IgD-negative memory B cell (primary cell): ENCODE data around the gene SUV39H1. TPM values are rescaled to one million over a fixed set of nuclear protein-coding genes. Genes with fewer than 3 reads are reported as not detected.
"Not testable (repeated sequence)": the region's sequence is repeated elsewhere in the genome, so short reads cannot be mapped to it uniquely, and the experiment has no call there.

Experiments
- H3K27ac Mint-ChIP-seq, 3 donors: one replicate each; pipeline ENCODE4 v1.8.0; 2020 to 2022; ENCODE audit warnings: mild to moderate bottlenecking in 3 of 3, mixed read lengths in 3 of 3, moderate library complexity in 1 of 3
- H3K27me3 Mint-ChIP-seq: one replicate; pipeline ENCODE4 v1.8.0; 2021; ENCODE audit warnings: mixed read lengths
- H3K36me3 Mint-ChIP-seq: one replicate; pipeline ENCODE4 v1.8.0; 2020; ENCODE audit warnings: mild to moderate bottlenecking, mixed read lengths
- H3K4me1 Mint-ChIP-seq, 3 donors: one replicate each; pipeline ENCODE4 v1.8.0; 2020 to 2022; ENCODE audit warnings: mixed read lengths in 3 of 3, mild to moderate bottlenecking in 1 of 3
- H3K4me3 Mint-ChIP-seq, 4 donors: one replicate each; pipeline ENCODE4 v1.8.0; 2020 to 2022; ENCODE audit warnings: mild to moderate bottlenecking in 4 of 4, mixed read lengths in 4 of 4, moderate library complexity in 3 of 4
- H3K9me3 Mint-ChIP-seq, 3 donors: one replicate each; pipeline ENCODE4 v1.8.0; 2020 to 2021; ENCODE audit warnings: mixed read lengths in 3 of 3, mild to moderate bottlenecking in 1 of 3
- polyA plus RNA-seq: library from polyadenylated mRNA; unstranded; fragments of 300-500 nt; fragmentation: Illumina TruSeq; gene quantifications from one replicate; pipeline ENCODE4 v1.2.3, GENCODE V29; 2021

Gene SUV39H1
- polyA plus RNA-seq, 1 donor from 2014 or later: 8.6 TPM

- H3K4me1 Mint-ChIP-seq: peaks cover 10 to 40% (median 32%) of the 10 kb centered on the region in 3 donors
Observed at GRCh38 chrX:48680467-48680866, 16.1 kb upstream of the SUV39H1 start.

GRCh38 chrX:48680925-48681324 is 15.6 kb upstream of the SUV39H1 start:
- H3K9me3 Mint-ChIP-seq, H3K36me3 Mint-ChIP-seq, H3K27me3 Mint-ChIP-seq: not testable (repeated sequence)
- Mint-ChIP-seq H3K4me1 (peaks cover 10 to 42% (median 32%) of the 10 kb centered on the region in 3 donors), H3K27ac (peak overlapping the region in 1 of 3 donors; percentile 21), H3K4me3 (peak overlapping the region in 2 of 4 donors; percentile 52 to 70)

More at GRCh38 chrX:48680467-48680866, 16.1 kb upstream of the SUV39H1 start:
- H3K27ac Mint-ChIP-seq: peak overlapping the region in 1 of 3 donors; percentile 21
- not testable (repeated sequence) for H3K27me3 Mint-ChIP-seq, H3K9me3 Mint-ChIP-seq, H3K36me3 Mint-ChIP-seq
- H3K4me3 Mint-ChIP-seq: peak overlapping the region in 2 of 4 donors; percentile 52 to 70

GRCh38 chrX:48681539-48682183 is 14.9 kb upstream of the SUV39H1 start:
- Mint-ChIP-seq H3K4me3 (peak overlapping the region in 1 of 4 donors; percentile 43), H3K4me1 (peaks cover 15 to 46% (median 34%) of the 10 kb centered on the region in 3 donors), H3K27me3 (no peaks in the 10 kb centered on the region), H3K27ac (peak overlapping the region in 1 of 3 donors; percentile 41), H3K36me3 (peaks cover 5% of the 10 kb centered on the region), H3K9me3 (no peaks in the 10 kb centered on the region)

- not testable (repeated sequence) for H3K36me3 Mint-ChIP-seq, H3K27me3 Mint-ChIP-seq, H3K9me3 Mint-ChIP-seq
- peak overlapping the region in 2 of 4 donors; percentile 31 to 92 for H3K4me3 Mint-ChIP-seq
- peaks cover 15 to 45% (median 32%) of the 10 kb centered on the region in 3 donors for H3K4me1 Mint-ChIP-seq
- peak overlapping the region in 1 of 3 donors; percentile 98 for H3K27ac Mint-ChIP-seq
Observed at GRCh38 chrX:48682795-48683194, 13.7 kb upstream of the SUV39H1 start.

GRCh38 chrX:48683411-48683982 is 13.0 kb upstream of the SUV39H1 start, which contains the start of gene WAS:
Gene WAS, plus strand, starts transcription at chrX:48683799. Its CDS starts 55 bp downstream, at chrX:48683854.
- peaks cover 5% of the 10 kb centered on the region for H3K36me3 Mint-ChIP-seq
- peak within 1 kb of the TSS; percentile 73 to 98 (median 92) for H3K27ac Mint-ChIP-seq
- peak within 1 kb of the TSS; percentile 87 to 96 (median 91) for H3K4me3 Mint-ChIP-seq
- H3K9me3 Mint-ChIP-seq: peaks cover 0 to 1% (median 0%) of the 10 kb centered on the region in 3 donors
- H3K4me1 Mint-ChIP-seq: peaks cover 13 to 45% (median 28%) of the 10 kb centered on the region in 3 donors
- peaks cover 2% of the 10 kb centered on the region for H3K27me3 Mint-ChIP-seq

- Mint-ChIP-seq H3K36me3 (peaks cover 5% of the 10 kb centered on the region), H3K4me3 (peak overlapping the region; percentile 87 to 96 (median 91))
Observed at GRCh38 chrX:48684134-48684533, 12.4 kb upstream of the SUV39H1 start.

GRCh38 chrX:48685416-48685815 is 11.1 kb upstream of the SUV39H1 start:
- H3K9me3 Mint-ChIP-seq: peaks cover 0 to 1% (median 0%) of the 10 kb centered on the region in 3 donors
- H3K27ac Mint-ChIP-seq: no peak overlapping the region
- H3K4me3 Mint-ChIP-seq: peak overlapping the region in 1 of 4 donors; percentile 87
- H3K27me3 Mint-ChIP-seq: peaks cover 2% of the 10 kb centered on the region
- peaks cover 3% of the 10 kb centered on the region for H3K36me3 Mint-ChIP-seq
- H3K4me1 Mint-ChIP-seq: peaks cover 12 to 38% (median 25%) of the 10 kb centered on the region in 3 donors

More at GRCh38 chrX:48684134-48684533, 12.4 kb upstream of the SUV39H1 start:
- Mint-ChIP-seq H3K27ac (peak overlapping the region; percentile 73 to 98 (median 92)), H3K4me1 (peaks cover 12 to 45% (median 28%) of the 10 kb centered on the region in 3 donors), H3K9me3 (peaks cover 0 to 1% (median 0%) of the 10 kb centered on the region in 3 donors), H3K27me3 (peaks cover 2% of the 10 kb centered on the region)

GRCh38 chrX:48688531-48689150 is 7.9 kb upstream of the SUV39H1 start:
- Mint-ChIP-seq H3K36me3 (peaks cover 3% of the 10 kb centered on the region), H3K9me3 (peaks cover 0 to 1% (median 0%) of the 10 kb centered on the region in 3 donors), H3K27ac (no peak overlapping the region), H3K4me1 (peaks cover 8 to 17% (median 16%) of the 10 kb centered on the region in 3 donors), H3K27me3 (peaks cover 2% of the 10 kb centered on the region), H3K4me3 (no peak overlapping the region)

- peaks cover 6 to 15% (median 11%) of the 10 kb centered on the region in 3 donors for H3K4me1 Mint-ChIP-seq
- H3K36me3 Mint-ChIP-seq: peaks cover 3% of the 10 kb centered on the region
- H3K4me3 Mint-ChIP-seq: no peak overlapping the region
- peaks cover 2% of the 10 kb centered on the region for H3K27me3 Mint-ChIP-seq
- no peak overlapping the region for H3K27ac Mint-ChIP-seq
- H3K9me3 Mint-ChIP-seq: peaks cover 0 to 1% (median 0%) of the 10 kb centered on the region in 3 donors
Observed at GRCh38 chrX:48689208-48689920, 7.2 kb upstream of the SUV39H1 start.

- H3K36me3 Mint-ChIP-seq, H3K27ac Mint-ChIP-seq, H3K4me3 Mint-ChIP-seq, H3K27me3 Mint-ChIP-seq, H3K4me1 Mint-ChIP-seq, H3K9me3 Mint-ChIP-seq: not testable (repeated sequence)
Observed at GRCh38 chrX:48691746-48692145, 4.8 kb upstream of the SUV39H1 start.

GRCh38 chrX:48694776-48695533 is 1.6 kb upstream of the SUV39H1 start:
- Mint-ChIP-seq H3K27me3 (no peaks in the 10 kb centered on the region), H3K4me3 (peak overlapping the region in 3 of 4 donors; percentile 31 to 78 (median 77)), H3K4me1 (peaks cover 0 to 13% (median 7%) of the 10 kb centered on the region in 3 donors), H3K27ac (peak overlapping the region in 2 of 3 donors; percentile 41 to 73), H3K36me3 (no peaks in the 10 kb centered on the region), H3K9me3 (no peaks in the 10 kb centered on the region)

GRCh38 chrX:48695534-48695896 is 1.0 kb upstream of the SUV39H1 start:
- Mint-ChIP-seq H3K27ac (peak overlapping the region in 2 of 3 donors; percentile 54 to 85), H3K9me3 (no peaks in the 10 kb centered on the region), H3K4me1 (peaks cover 0 to 13% (median 7%) of the 10 kb centered on the region in 3 donors), H3K36me3 (no peaks in the 10 kb centered on the region), H3K27me3 (no peaks in the 10 kb centered on the region), H3K4me3 (peak overlapping the region in 3 of 4 donors; percentile 78 to 91 (median 88))

- H3K36me3 Mint-ChIP-seq: no peaks in the 10 kb centered on the region
- peaks cover 0 to 13% (median 7%) of the 10 kb centered on the region in 3 donors for H3K4me1 Mint-ChIP-seq
- no peaks in the 10 kb centered on the region for H3K9me3 Mint-ChIP-seq
- peak overlapping the region; percentile 78 to 95 (median 90) for H3K4me3 Mint-ChIP-seq
- no peaks in the 10 kb centered on the region for H3K27me3 Mint-ChIP-seq
- peak overlapping the region; percentile 54 to 85 (median 76) for H3K27ac Mint-ChIP-seq
Observed at GRCh38 chrX:48695925-48696300, 621 bp upstream of the SUV39H1 start.
